Stimulated activated CD4-positive, alpha-beta T cell treated with anti-CD3 and anti-CD28 coated beads, Interleukin-1b, Interleukin-23, amount 100 ng/mL, for 48 hours (primary cell): ENCODE results near the gene PTTG1.
A peak's percentile ranks its signal among the peaks of the same experiment; 100 is the strongest.

ENCODE experiments used
- DNase-seq: peaks from one replicate; pipeline ENCODE4 v3.0.0-alpha.2; 2020

Gene PTTG1

GRCh38 chr5:160421625-160422258 lies at the start of gene PTTG1:
Gene PTTG1, plus strand, starts transcription at chr5:160421855. Its CDS starts 458 bp downstream, at chr5:160422313.
- peak; percentile 91 for DNase-seq

- no peak for DNase-seq
These were observed 46.5 kb upstream of the PTTG1 start for GRCh38 chr5:160375166-160375565.

GRCh38 chr5:160375701-160376100 lies 46.0 kb upstream of the PTTG1 start:
- no peak for DNase-seq

GRCh38 chr5:160376416-160376815 lies 45.2 kb upstream of the PTTG1 start:
- no peak for DNase-seq

GRCh38 chr5:160377651-160378050 lies 44.0 kb upstream of the PTTG1 start:
- DNase-seq: no peak

GRCh38 chr5:160378330-160378729 lies 43.3 kb upstream of the PTTG1 start:
- no peak for DNase-seq

- DNase-seq: no peak
These were observed 42.1 kb upstream of the PTTG1 start for GRCh38 chr5:160379511-160379910.

GRCh38 chr5:160380041-160380440 lies 41.6 kb upstream of the PTTG1 start:
- DNase-seq: no peak

- no peak for DNase-seq
These were observed 39.3 kb upstream of the PTTG1 start for GRCh38 chr5:160382346-160382745.

GRCh38 chr5:160384681-160385080 lies 37.0 kb upstream of the PTTG1 start:
- no peak for DNase-seq

GRCh38 chr5:160385496-160385895 lies 36.2 kb upstream of the PTTG1 start:
- no peak for DNase-seq

- no peak for DNase-seq
These were observed 34.2 kb upstream of the PTTG1 start for GRCh38 chr5:160387445-160387844.

- DNase-seq: no peak
These were observed 30.6 kb upstream of the PTTG1 start for GRCh38 chr5:160390787-160391696.

- no peak for DNase-seq
These were observed 26.5 kb upstream of the PTTG1 start for GRCh38 chr5:160395111-160395510.

GRCh38 chr5:160397492-160397891 lies 24.2 kb upstream of the PTTG1 start:
- no peak for DNase-seq

GRCh38 chr5:160398806-160399205 lies 22.8 kb upstream of the PTTG1 start:
- DNase-seq: no peak

- DNase-seq: peak; percentile 78
These were observed 22.0 kb upstream of the PTTG1 start, which contains the start of gene FAM200C for GRCh38 chr5:160399402-160400353. Gene FAM200C, minus strand, starts transcription at chr5:160400054. Its CDS starts 4,564 bp downstream, at chr5:160395490.

- peak; percentile 93 for DNase-seq
These were observed 2.8 kb upstream of the PTTG1 start, which contains the start of gene SLU7 for GRCh38 chr5:160418561-160419457. Gene SLU7, minus strand, starts transcription at chr5:160419081. Its CDS starts 3,787 bp downstream, at chr5:160415294.

GRCh38 chr5:160419458-160420330 lies 2.0 kb upstream of the PTTG1 start:
- DNase-seq: no peak

- no peak for DNase-seq
These were observed 1.4 kb upstream of the PTTG1 start for GRCh38 chr5:160420331-160420610.

GRCh38 chr5:160423099-160423498 lies 1.4 kb downstream of the PTTG1 start:
- DNase-seq: no peak
